Fibroblast of lung (primary cell): ENCODE data around the gene GID8.

Experiments used
- CTCF ChIP-seq, 2 donors: IDR thresholded peaks in 1 of 2; conservative IDR thresholded peaks in 1 of 2; 1 replicate in 1 of 2; 2 replicates in 1 of 2; pipeline ENCODE4 v1.5.1; 2011 to 2012; ENCODE audit warnings: low read length in 2 of 2, control low read depth in 1 of 2, inconsistent platforms in 1 of 2, low read depth in 1 of 2, mild to moderate bottlenecking in 1 of 2
- EZH2 ChIP-seq: IDR thresholded peaks from 2 replicates; pipeline ENCODE4 v1.5.1; 2012; ENCODE audit warnings: low read length, control low read depth, mild to moderate bottlenecking; ENCODE audit errors: missing control alignments

- TF ChIP-seq EZH2 (no peak), CTCF (conservative IDR thresholded peaks at IDR 0.05 in 1 of 2, IDR thresholded peaks at IDR 0.05 in 1 of 2; ENCODE audit: low read depth in 1 of 2, low read length in 2 of 2) (no peak)
Observed at GRCh38 chr20:62970307-62971210, 32.6 kb downstream of the GID8 start.
